Upper lobe of right lung (tissue), 1 donor: ENCODE results near the gene CDC42EP3. TPM values are rescaled to one million over a fixed set of nuclear protein-coding genes. Genes with fewer than 3 reads are reported as not detected.

Experiments
- ATAC-seq: fragments of 200-7000 bp; cut with Tn5 transposase; one replicate; pipeline ENCODE4 v1.9.1; 2020; ENCODE audit warnings: mild to moderate bottlenecking, moderate library complexity
- DNase-seq: peaks from one replicate; pipeline ENCODE4 v3.0.0-alpha.2; 2020
- H3K27ac ChIP-seq: fragments of 200-600 bp; one replicate; pipeline ENCODE4 v1.8.0; 2022
- H3K27me3 ChIP-seq: fragments of 200-600 bp; one replicate; pipeline ENCODE4 v1.8.0; 2022; ENCODE audit warnings: mild to moderate bottlenecking
- H3K36me3 ChIP-seq: fragments of 200-600 bp; one replicate; pipeline ENCODE4 v1.8.0; 2022
- H3K4me1 ChIP-seq: fragments of 200-600 bp; one replicate; pipeline ENCODE4 v1.8.0; 2022
- H3K4me3 ChIP-seq: fragments of 200-600 bp; one replicate; pipeline ENCODE4 v1.8.0; 2022; ENCODE audit warnings: mild to moderate bottlenecking
- H3K9me3 ChIP-seq: fragments of 200-600 bp; one replicate; pipeline ENCODE4 v1.8.0; 2022
- CTCF ChIP-seq: fragments of 200-600 bp; IDR thresholded peaks from one replicate; pipeline ENCODE4 v1.8.0; 2022; ENCODE audit warnings: antibody characterized with exemption
- intact Hi-C: fragments of 100-400 bp; cut with DNase I; formaldehyde crosslinking; loops from one replicate; pipeline ENCODE4 v1.11.0; 2022
- total RNA-seq: library from RNA; stranded (reverse); fragmentation: NEBNext Ultra II Directional; extraction: Animal tissue kit (Norgen Biotek cat#: 25700); gene quantifications from one replicate; pipeline ENCODE4 v1.2.1, GENCODE V29; 2021
- donor health status: DM: no; HTN: yes; CAD: no; lungs with severe emphysema.

CDC42EP3 gene
- total RNA-seq, 1 donor from 2014 or later = 71.1 TPM

GRCh38 chr2:37621199-37621598 lies 50.2 kb downstream of the CDC42EP3 start:
- no peak for TF ChIP-seq CTCF
- Histone ChIP-seq H3K4me3 (no peak overlapping the region), H3K36me3 (no peaks in the 10 kb centered on the region), H3K4me1 (peaks cover 28% of the 10 kb centered on the region), H3K27ac (no peak overlapping the region), H3K27me3 (no peaks in the 10 kb centered on the region), H3K9me3 (no peaks in the 10 kb centered on the region)
- no peak for DNase-seq
- intact Hi-C loops = no loop called here
- no peak for ATAC-seq

- DNase-seq (no peak), ATAC-seq (no peak)
- Histone ChIP-seq H3K36me3 (no peaks in the 10 kb centered on the region), H3K9me3 (no peaks in the 10 kb centered on the region), H3K4me3 (no peak overlapping the region), H3K27ac (no peak overlapping the region), H3K27me3 (no peaks in the 10 kb centered on the region), H3K4me1 (peaks cover 27% of the 10 kb centered on the region)
- no peak for TF ChIP-seq CTCF
- intact Hi-C loops = no loop called here
These were observed 51.5 kb downstream of the CDC42EP3 start for GRCh38 chr2:37619959-37620300.

- no peak for ATAC-seq
- Histone ChIP-seq H3K4me3 (no peak overlapping the region), H3K36me3 (no peaks in the 10 kb centered on the region), H3K27me3 (no peaks in the 10 kb centered on the region), H3K9me3 (no peaks in the 10 kb centered on the region), H3K4me1 (peaks cover 23% of the 10 kb centered on the region), H3K27ac (no peak overlapping the region)
- DNase-seq = no peak
- intact Hi-C loops = no loop called here
- TF ChIP-seq CTCF = no peak
These were observed 52.0 kb downstream of the CDC42EP3 start for GRCh38 chr2:37619230-37619958.

- peaks cover 20% of the 10 kb centered on the region for H3K4me1 ChIP-seq
- intact Hi-C loops = no loop called here
- ATAC-seq (no peak), DNase-seq (no peak)
- no peak overlapping the region for H3K4me3 ChIP-seq
- H3K36me3 ChIP-seq = no peaks in the 10 kb centered on the region
- H3K27me3 ChIP-seq = no peaks in the 10 kb centered on the region
- H3K27ac ChIP-seq = no peak overlapping the region
- H3K9me3 ChIP-seq = no peaks in the 10 kb centered on the region
- TF ChIP-seq CTCF = no peak
These were observed 53.1 kb downstream of the CDC42EP3 start for GRCh38 chr2:37618326-37618725.

- intact Hi-C loops = no loop called here
- Histone ChIP-seq H3K27ac (no peak overlapping the region), H3K4me1 (peaks cover 20% of the 10 kb centered on the region), H3K27me3 (no peaks in the 10 kb centered on the region), H3K4me3 (no peak overlapping the region), H3K9me3 (no peaks in the 10 kb centered on the region), H3K36me3 (no peaks in the 10 kb centered on the region)
- ATAC-seq = no peak
- TF ChIP-seq CTCF = no peak
- no peak for DNase-seq
These were observed 54.1 kb downstream of the CDC42EP3 start for GRCh38 chr2:37617119-37617892.
